Measurements from ENCODE around the gene OTOGL.

GRCh38 chr12:80413462-80413861 lies 314.1 kb downstream of the OTOGL start:
- no peak for TF ChIP-seq CTCF (IDR thresholded peaks at IDR 0.05)
- TF ChIP-seq POLR2A (IDR thresholded peaks at IDR 0.05) = no peak
